GM19043 (cell line): ENCODE results near the gene STRIP1.

Source experiments
- ATAC-seq: cut with Tn5 transposase; IDR thresholded peaks from one replicate; pipeline ENCODE4 v1.9.1; 2021; ENCODE audit warnings: low read depth; ENCODE audit not compliant: unreplicated experiment

The STRIP1 gene, protein sequence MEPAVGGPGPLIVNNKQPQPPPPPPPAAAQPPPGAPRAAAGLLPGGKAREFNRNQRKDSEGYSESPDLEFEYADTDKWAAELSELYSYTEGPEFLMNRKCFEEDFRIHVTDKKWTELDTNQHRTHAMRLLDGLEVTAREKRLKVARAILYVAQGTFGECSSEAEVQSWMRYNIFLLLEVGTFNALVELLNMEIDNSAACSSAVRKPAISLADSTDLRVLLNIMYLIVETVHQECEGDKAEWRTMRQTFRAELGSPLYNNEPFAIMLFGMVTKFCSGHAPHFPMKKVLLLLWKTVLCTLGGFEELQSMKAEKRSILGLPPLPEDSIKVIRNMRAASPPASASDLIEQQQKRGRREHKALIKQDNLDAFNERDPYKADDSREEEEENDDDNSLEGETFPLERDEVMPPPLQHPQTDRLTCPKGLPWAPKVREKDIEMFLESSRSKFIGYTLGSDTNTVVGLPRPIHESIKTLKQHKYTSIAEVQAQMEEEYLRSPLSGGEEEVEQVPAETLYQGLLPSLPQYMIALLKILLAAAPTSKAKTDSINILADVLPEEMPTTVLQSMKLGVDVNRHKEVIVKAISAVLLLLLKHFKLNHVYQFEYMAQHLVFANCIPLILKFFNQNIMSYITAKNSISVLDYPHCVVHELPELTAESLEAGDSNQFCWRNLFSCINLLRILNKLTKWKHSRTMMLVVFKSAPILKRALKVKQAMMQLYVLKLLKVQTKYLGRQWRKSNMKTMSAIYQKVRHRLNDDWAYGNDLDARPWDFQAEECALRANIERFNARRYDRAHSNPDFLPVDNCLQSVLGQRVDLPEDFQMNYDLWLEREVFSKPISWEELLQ

DNA sequence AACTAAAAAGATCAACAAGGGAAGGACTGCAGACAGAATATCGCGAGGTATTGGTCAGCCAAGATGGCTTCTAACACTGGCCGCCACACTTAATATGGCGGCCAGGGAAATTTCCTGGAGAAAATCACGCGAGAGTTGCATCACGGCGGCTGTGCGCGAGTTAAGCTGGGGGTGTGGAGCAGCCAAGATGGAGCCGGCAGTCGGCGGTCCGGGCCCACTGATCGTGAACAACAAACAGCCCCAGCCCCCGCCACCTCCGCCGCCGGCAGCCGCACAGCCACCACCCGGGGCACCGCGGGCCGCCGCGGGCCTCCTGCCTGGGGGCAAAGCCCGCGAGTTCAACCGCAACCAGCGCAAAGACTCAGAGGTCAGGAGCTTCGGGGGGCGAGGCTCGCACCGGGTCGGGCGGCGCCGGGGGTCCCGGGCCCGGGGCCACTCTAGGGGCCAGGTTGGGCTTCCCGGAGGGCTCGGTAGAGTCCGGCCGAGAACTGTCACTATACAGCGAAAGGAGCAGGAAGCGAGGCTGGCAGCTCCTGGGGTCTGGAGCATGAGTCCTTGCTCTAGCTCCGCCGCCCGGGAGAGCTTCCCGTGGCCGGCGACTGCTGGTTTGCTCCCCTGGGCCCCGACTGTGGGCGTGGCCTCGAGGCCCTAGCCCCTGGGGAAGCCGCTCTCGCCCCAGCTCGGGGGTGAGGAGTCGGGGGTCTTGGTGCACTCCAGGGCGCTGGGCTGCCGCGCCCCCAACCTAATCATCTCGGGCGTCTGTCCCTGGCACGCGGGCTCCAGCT lies at the start of gene STRIP1:
TSS of gene STRIP1 (plus strand) at position 174 of the 785 bp plus-strand sequence. CDS start at position 188, 14 bp downstream.
- ATAC-seq = peak; percentile 89

GRCh38 chr1:109985247-109986053 lies 49.0 kb upstream of the STRIP1 start:
- ATAC-seq = no peak

GRCh38 chr1:109986054-109986444 lies 48.4 kb upstream of the STRIP1 start:
- no peak for ATAC-seq

- ATAC-seq = no peak
These were observed 46.0 kb upstream of the STRIP1 start for GRCh38 chr1:109988349-109988914.

- ATAC-seq = no peak
These were observed 44.7 kb upstream of the STRIP1 start for GRCh38 chr1:109989506-109990301.

DNA sequence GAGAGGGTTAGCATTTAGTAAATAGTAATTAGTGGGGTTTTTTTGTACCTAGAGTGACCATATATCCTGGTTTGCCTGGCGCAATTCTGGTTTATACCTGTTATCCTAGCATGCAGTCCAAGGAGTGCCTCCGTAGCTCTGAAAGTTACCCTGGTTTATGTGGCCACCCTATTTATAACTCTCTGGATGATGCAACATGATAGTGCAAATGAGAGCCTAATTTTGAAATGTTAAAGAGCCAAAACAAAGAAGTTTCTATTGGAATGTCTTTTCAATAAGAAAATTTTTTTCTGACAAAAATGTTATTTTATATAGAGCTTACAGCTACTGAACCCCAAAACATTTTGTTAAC lies 44.1 kb upstream of the STRIP1 start:
- no peak for ATAC-seq

GRCh38 chr1:109991400-109991925 lies 43.0 kb upstream of the STRIP1 start:
- no peak for ATAC-seq

DNA sequence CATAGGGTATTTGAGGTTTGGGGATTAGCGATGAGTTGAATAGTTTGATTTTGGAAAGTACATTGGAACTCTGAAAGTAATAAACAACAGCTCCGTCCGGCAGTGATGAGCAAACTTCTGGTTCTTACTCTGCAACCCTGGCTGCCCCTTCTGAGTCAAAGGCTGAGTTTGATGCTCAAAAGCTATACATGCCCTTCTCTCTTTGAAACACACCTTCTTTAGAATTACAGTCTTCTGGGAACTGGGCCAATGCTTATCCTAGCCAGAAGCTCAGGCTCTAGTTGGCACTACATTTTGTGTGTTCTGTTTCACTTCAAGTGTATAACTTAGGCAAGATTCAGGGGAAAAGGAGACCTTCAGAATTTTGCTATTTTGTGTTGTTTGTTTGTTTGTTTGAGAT lies 40.5 kb upstream of the STRIP1 start:
- no peak for ATAC-seq

- no peak for ATAC-seq
These were observed 39.8 kb upstream of the STRIP1 start for GRCh38 chr1:109994654-109995053.

DNA sequence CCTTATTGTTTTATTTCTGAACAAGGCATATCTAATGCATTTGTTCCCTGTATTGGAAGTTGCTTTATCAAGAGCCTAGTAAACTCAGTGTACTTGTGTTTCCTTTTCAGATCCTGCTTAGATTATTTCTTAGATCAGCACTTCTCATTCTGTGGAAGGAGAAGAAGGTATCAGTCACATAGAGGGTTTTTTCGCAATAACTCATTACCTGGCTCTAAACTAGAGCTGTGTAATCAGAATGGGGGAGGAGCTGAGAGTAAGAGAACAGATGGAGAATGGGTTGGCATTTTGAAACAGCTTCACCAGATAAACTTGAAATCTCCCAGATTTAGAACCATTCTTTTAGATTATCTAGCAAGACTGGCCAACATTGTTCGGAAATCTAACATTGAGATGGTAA lies 38.9 kb upstream of the STRIP1 start:
- no peak for ATAC-seq

- no peak for ATAC-seq
These were observed 37.9 kb upstream of the STRIP1 start for GRCh38 chr1:109996476-109996875.

DNA sequence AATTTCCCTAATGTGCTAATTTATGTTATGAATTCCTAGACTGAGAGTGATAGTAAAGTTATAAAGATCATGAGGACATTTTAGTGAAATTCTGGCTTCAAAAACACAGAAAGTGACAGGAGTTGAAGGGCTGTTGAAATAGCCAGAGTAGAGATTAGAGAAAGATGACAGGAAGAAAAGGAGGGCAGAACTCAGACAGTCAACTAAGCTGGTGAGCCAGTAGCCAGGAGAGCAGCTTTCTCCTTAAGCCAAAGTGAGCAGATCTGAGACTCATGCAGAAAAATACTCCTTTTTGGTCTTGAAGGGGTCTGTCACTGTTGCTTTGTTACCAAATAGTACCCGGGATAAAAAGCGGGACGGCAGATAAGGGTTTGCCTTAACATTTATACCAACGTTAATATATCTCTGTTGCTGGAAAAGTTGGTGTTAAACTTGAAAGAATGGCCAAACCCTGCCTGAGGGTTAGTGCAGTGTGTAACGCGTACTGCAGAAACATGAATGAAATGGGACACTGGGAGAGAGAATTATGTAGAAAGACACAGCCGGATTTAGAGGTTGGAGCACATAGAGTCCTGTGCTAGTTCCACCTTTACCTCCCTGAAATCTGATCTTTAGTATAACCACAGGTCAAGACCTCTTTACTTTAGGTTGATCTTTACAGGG lies 37.1 kb upstream of the STRIP1 start:
- ATAC-seq = no peak

DNA sequence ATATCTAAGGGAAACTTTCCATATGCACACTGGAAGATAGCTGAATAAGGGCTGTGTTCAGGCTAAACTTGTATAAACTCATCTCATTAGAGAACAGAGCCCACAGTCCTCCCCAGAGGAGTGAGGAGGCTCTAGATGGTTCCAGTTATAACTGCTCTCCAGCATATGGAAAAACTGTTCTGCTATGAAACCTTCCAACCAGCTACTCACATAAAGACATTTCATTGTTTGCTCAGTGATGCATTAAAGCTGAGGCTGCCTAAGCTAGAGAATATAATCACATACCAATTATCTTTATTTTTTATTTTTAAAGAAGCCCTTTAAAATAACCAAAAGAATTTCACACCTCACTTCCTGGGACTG lies 36.6 kb upstream of the STRIP1 start:
- ATAC-seq = no peak

GRCh38 chr1:110002695-110003094 lies 31.7 kb upstream of the STRIP1 start:
- no peak for ATAC-seq

DNA sequence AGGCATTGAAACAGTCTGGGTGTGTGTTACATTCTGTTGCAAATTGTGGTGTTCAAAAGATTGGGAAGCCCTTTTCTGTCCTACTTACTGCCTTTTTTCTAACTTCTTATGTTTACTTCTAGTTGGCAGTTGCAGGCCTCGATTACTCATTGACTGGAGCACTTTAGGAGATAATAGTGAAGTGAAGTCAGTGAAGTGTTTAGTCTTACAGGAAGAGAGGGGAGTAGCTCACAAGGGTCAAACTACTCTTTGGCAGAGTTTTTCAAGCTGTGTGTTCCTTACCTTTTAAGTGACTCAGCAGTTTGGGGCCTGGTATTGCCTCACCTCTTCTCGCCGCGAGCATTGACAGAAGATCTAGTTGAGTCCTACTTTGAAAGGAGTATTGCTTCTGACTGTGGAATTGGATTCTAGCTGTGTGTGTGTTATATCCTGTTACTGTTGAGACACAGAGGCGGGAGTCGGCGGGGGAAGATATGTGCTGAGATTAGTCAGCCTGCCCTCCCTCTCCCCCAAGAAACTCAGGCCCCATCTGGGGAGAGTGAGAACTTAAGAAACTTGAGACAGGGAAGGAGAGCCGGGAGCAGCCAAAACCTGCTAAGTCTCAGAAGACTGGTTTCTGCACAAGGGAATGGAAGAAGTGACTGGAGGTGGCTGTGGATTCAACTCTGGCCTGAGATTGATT lies 30.5 kb upstream of the STRIP1 start:
- ATAC-seq = peak; percentile 67

- no peak for ATAC-seq
These were observed 29.8 kb upstream of the STRIP1 start for GRCh38 chr1:110004583-110004982.

DNA sequence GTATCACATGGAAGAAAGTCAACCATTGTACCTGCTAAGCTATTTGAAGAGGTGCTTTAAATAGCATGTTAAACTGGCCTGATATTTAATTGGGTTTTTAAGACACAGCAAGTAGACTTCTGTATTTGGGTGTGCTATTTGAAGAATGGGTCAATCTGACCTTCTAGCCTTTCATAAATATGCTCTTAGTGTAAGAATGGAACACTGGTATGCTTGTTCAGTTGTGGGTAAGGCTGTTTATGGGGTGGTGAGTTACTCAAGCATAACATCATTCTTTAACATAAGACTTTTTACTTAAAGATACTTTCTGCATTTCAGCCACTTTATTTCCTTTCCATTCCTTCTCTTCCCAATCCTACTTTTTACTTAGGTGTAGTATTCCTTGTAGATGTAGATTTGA lies 28.5 kb upstream of the STRIP1 start:
- no peak for ATAC-seq

DNA sequence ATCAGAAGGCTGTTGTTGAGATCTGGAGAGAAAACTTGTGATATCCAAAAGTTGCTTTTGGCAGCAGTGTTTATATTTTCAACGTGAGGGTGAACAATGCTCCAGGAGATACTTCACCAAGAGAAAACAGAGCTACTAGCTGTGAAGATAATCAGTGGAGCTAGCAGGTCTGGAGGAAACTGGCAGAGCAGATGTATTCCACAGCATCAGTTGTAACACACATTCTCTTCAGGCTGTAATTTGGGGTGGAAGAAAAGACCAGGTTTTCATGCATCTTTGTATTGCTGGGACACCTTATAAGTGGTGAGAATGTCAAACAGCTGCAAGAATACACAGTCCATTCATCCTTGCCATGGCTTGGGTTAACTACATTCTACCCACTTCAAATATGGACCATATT lies 27.9 kb upstream of the STRIP1 start:
- ATAC-seq = no peak
